Measurements from ENCODE around the gene GNG13. TPM values are rescaled to one million over a fixed set of nuclear protein-coding genes. Genes with fewer than 3 reads are reported as not detected.
A peak's percentile ranks its signal among the peaks of the same experiment; 100 is the strongest.

Gene GNG13
- total and polyA plus RNA-seq, 9 of the 15 experiments (the other 6 are each of a cell fraction or from before 2014, with no cell fraction given): not detected

DNA sequence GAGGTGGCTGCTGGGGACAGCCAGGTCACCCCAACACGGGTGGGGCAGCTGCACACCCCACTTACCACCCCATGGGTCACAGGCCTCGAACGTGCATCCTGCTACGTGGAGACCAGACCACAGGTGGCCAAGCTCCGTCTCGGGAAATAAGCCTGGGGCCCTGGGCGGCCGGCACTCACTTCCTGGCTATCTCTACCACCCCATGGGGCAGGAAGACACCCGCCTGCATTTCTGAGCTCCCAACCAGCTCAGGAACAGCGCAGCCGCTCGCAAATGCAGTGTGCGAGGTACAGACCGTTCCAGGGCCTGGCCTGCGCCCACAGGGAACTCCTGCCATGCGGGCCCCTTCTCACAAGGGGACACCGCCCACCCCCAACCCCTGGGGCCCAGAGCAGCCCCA lies 4.9 kb upstream of the GNG13 start:
- Histone ChIP-seq H4K20me1 (replicated peaks; ENCODE audit: control insufficient read depth, insufficient read depth, low read length) (peaks cover 7% of the 10 kb centered on the region), H3K9me3 (replicated peaks; ENCODE audit: control insufficient read depth, insufficient read depth, low read depth, low read length) (no peaks in the 10 kb centered on the region), H3K4me2 (ENCODE audit: insufficient read depth, low read length) (no peak overlapping the region), H2AFZ (ENCODE audit: low read depth, low read length) (no peak overlapping the region), H3K27me3 (ENCODE audit: control insufficient read depth in 2 of 2, insufficient read depth in 2 of 2, low read length in 2 of 2) (peaks cover 0 to 3% of the 10 kb centered on the region in 2 experiments; a peak in 1 of 5 replicates), H3K79me2 (ENCODE audit: control insufficient read depth, insufficient read depth, low read length) (peaks cover 6% of the 10 kb centered on the region; the same call in 2 of the 3 replicates), H3K36me3 (ENCODE audit: control insufficient read depth, insufficient read depth, low read length) (no peaks in the 10 kb centered on the region), H3K9me1 (ENCODE audit: control insufficient read depth, insufficient read depth, low read length) (no peaks in the 10 kb centered on the region), H3K27ac (ENCODE audit: extremely low read depth, low read depth, low read length) (no peak overlapping the region), H3K9ac (ENCODE audit: insufficient read depth in 1 of 2, low read depth in 2 of 2, low read length in 2 of 2) (peak overlapping the region in 1 of 2 experiments; percentile 6; a peak in 1 of 4 replicates), H3K4me1 (replicated peaks in 1 of 2; ENCODE audit: control insufficient read depth in 2 of 2, insufficient read depth in 2 of 2, low read length in 2 of 2) (peaks cover 4 to 78% of the 10 kb centered on the region in 2 experiments; a peak in 4 of 5 replicates), H3K4me3 (no peak overlapping the region)
- ATAC-seq (no peak), FAIRE-seq (no peak), DNase-seq (ENCODE audit: extremely low read depth in 1 of 4, low spot score in 3 of 4) (no peak)
- TF ChIP-seq POLR2G (IDR thresholded peaks at IDR 0.05; ENCODE audit: low read depth, low read length) (peak; percentile 70), RBFOX2 (IDR thresholded peaks at IDR 0.05; ENCODE audit: low read depth, low read length) (peak; percentile 39; the same call in 1 of the 2 replicates)
- TF ChIP-seq, protein P1, sequence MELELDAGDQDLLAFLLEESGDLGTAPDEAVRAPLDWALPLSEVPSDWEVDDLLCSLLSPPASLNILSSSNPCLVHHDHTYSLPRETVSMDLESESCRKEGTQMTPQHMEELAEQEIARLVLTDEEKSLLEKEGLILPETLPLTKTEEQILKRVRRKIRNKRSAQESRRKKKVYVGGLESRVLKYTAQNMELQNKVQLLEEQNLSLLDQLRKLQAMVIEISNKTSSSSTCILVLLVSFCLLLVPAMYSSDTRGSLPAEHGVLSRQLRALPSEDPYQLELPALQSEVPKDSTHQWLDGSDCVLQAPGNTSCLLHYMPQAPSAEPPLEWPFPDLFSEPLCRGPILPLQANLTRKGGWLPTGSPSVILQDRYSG (tag; conservative IDR thresholded peaks at IDR 0.05; ENCODE audit: low read depth): no peak
- ChIA-PET CTCF (ENCODE audit: low intra/inter-chr PET ratio) (no interaction called here), POLR2A (interaction anchor here (0.7 to 1.4 kb wide), 3 partner anchors 17 to 768 kb away, joined by 3 read pairs; partner anchors contain the start of genes ANTKMT, CHTF18 and RPUSD1)
- in situ Hi-C loops (cut with MboI): no loop called here
- BruUV-seq (replicated peaks): no TSS peak
- intact Hi-C loops (cut with micrococcal nuclease): loop anchor here (5.0 kb wide), 1 partner anchor 93 kb away; no protein-coding TSS in a partner anchor
- 74% methylated on average over 16 of the region's 17 CpGs for WGBS (ENCODE audit: insufficient coverage, low coverage, missing lambda C conversion rate)

Data from K562 (cell line).